ENCODE measurements around the gene TMEM270.

GRCh38 chr7:73827567-73828106, 33.3 kb upstream of the TMEM270 start:
- TF ChIP-seq JUNB (IDR thresholded peaks at IDR 0.05) (no peak), EZH2 (IDR thresholded peaks at IDR 0.05; ENCODE audit: borderline replicate concordance, control insufficient read depth, low read depth, low read length) (no peak), CTCF (IDR thresholded peaks at IDR 0.05 in 2 of 3, conservative IDR thresholded peaks at IDR 0.05 in 1 of 3; ENCODE audit: control insufficient read depth in 2 of 3, extremely low read depth in 1 of 3, insufficient read depth in 1 of 3, low read depth in 3 of 3, low read length in 3 of 3) (no peak), POLR2A (IDR thresholded peaks at IDR 0.05; ENCODE audit: low read depth, low read length) (no peak), FOXM1 (IDR thresholded peaks at IDR 0.05; ENCODE audit: low read depth, low read length) (no peak), KDM1A (IDR thresholded peaks at IDR 0.05; ENCODE audit: borderline replicate concordance) (no peak), REST (IDR thresholded peaks at IDR 0.05; ENCODE audit: low read depth, low read length) (no peak), BCL3 (IDR thresholded peaks at IDR 0.05; ENCODE audit: borderline replicate concordance, insufficient read depth, low read depth, low read length, poor library complexity, severe bottlenecking) (no peak), SMARCA5 (IDR thresholded peaks at IDR 0.05) (no peak), NFYA (IDR thresholded peaks at IDR 0.05; ENCODE audit: borderline replicate concordance, low read depth, low read length) (no peak), EP300 (IDR thresholded peaks at IDR 0.05; ENCODE audit: borderline replicate concordance in 1 of 2, control insufficient read depth in 1 of 2, low read depth in 2 of 2, low read length in 2 of 2) (no peak), YY1 (IDR thresholded peaks at IDR 0.05; ENCODE audit: low read depth, low read length) (no peak), RCOR1 (conservative IDR thresholded peaks at IDR 0.05; ENCODE audit: low read depth, low read length) (no peak)
- TF ChIP-seq, protein P1, sequence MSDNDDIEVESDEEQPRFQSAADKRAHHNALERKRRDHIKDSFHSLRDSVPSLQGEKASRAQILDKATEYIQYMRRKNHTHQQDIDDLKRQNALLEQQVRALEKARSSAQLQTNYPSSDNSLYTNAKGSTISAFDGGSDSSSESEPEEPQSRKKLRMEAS (IDR thresholded peaks at IDR 0.05; ENCODE audit: low read depth, low read length), result no peak
